ENCODE measurements around the gene FNDC3B.

The FNDC3B gene

DNA sequence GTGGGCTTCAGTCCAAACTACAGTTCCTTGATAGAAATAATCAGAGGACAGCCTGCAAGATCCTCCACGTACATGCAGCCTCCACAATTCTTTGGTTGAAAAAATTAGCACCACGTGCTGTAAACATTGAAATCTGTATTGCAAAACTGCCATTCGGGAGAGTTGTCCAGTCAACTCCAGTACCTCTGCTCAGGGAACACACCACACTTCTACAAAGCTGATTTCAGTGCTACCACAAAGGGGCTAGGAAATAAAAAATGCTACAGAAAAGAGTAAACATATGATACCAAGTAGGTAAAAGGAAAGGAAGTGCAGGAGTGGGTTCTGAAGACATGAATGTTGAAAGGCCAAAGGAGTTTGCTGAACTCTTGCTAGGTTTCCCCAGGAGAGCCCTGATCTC lies 368.5 kb downstream of the FNDC3B start:
- in situ Hi-C loops (cut with HindIII; ENCODE audit: low sequenced_read_pairs) = no loop called here
- no peak overlapping the region for H3K4me3 ChIP-seq (ENCODE audit: low read depth, low read length)
- TF ChIP-seq, protein P1, sequence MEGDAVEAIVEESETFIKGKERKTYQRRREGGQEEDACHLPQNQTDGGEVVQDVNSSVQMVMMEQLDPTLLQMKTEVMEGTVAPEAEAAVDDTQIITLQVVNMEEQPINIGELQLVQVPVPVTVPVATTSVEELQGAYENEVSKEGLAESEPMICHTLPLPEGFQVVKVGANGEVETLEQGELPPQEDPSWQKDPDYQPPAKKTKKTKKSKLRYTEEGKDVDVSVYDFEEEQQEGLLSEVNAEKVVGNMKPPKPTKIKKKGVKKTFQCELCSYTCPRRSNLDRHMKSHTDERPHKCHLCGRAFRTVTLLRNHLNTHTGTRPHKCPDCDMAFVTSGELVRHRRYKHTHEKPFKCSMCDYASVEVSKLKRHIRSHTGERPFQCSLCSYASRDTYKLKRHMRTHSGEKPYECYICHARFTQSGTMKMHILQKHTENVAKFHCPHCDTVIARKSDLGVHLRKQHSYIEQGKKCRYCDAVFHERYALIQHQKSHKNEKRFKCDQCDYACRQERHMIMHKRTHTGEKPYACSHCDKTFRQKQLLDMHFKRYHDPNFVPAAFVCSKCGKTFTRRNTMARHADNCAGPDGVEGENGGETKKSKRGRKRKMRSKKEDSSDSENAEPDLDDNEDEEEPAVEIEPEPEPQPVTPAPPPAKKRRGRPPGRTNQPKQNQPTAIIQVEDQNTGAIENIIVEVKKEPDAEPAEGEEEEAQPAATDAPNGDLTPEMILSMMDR (IDR thresholded peaks at IDR 0.05; ENCODE audit: low read depth, low read length, missing control alignments) = no peak
- DNase-seq (ENCODE audit: low read depth) = no peak

DNA sequence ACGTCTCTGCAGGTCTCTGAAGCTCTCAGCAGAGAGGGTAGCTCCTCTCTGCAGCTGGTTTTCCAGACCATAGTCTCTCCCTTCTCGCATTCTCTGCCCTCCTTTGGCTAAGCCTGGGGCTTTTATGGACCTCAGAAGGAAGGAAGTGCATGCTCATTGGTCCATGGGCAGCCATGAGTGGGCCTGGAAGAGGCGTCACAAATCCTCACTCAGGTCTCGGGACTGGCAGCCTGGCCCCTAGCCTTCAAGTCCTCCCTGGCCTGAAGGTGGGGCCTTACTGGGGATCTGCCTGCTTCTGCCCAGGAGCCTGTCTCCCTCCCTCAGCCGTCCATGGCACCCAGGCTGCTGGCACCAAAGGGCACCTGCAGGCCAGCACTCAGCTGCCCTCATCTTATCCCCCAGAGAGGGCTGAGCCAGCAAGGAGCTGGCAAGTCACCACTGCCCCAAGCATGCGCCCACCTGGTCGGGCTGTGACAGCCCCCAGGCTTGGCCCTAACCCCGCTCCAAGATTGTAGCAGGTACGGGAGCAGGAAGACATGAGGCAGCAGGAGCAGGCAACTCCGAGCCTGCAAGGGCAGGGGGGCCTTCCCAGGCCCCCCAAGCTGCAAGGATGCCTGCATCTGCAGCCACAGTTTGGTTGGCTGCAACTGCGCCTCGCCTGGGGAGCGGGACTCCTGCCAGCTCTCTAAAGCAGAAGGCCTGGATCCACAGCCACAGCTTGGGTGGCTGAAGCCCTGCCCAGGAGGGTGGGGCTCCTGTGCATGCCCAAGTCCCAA lies 371.5 kb downstream of the FNDC3B start:
- DNase-seq (ENCODE audit: low read depth) = no peak
- in situ Hi-C loops (cut with HindIII; ENCODE audit: low sequenced_read_pairs) = no loop called here
- no peak overlapping the region for H3K4me3 ChIP-seq (ENCODE audit: low read depth, low read length)
- TF ChIP-seq, protein P1 (IDR thresholded peaks at IDR 0.05; ENCODE audit: low read depth, low read length, missing control alignments) = no peak

DNA sequence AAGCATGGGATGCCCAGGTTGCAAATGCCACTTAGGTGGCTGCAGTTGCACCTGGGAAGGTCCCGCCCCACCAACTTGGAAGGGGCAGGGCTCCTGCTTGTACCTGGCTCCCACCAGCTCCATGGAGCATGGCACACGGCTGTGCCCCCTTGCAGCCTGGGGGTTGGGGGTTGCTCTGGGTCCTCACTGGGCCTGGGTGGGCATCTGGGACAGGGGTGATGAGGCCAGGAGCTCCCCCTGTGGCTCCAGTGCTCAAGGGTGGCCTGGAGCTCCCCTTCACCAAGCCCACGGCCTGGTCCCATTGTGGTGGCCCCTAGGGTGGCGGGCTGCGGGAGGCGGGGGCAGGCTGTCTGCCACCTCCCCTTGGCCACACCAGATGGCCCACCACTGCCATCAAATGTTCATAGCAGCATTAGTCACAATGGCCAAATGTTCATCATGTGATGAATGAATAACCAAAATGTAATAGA lies 372.1 kb downstream of the FNDC3B start:
- no peak for DNase-seq (ENCODE audit: low read depth)
- no peak overlapping the region for H3K4me3 ChIP-seq (ENCODE audit: low read depth, low read length)
- in situ Hi-C loops (cut with HindIII; ENCODE audit: low sequenced_read_pairs) = no loop called here
- TF ChIP-seq, protein P1 (IDR thresholded peaks at IDR 0.05; ENCODE audit: low read depth, low read length, missing control alignments) = no peak

DNA sequence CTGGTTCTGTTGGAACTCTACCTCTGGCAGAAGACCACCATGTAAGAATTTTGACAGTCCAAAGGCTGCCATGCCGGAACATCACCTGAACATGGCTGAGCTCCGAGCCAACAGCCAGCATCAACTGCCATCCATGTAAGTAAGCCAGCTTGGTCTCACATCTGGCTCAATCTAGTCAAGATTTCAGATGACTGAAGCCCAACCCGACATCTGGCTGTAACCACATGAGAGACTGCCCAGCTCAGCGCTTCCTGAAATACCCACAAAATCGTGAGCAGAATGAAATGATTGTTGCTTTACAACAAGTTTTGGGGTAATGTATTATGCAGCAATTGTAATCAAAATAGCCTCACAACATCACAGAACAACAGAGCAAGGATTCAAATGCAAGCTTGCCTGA lies 375.9 kb downstream of the FNDC3B start:
- TF ChIP-seq, protein P1 (IDR thresholded peaks at IDR 0.05; ENCODE audit: low read depth, low read length, missing control alignments) = no peak
- DNase-seq (ENCODE audit: low read depth) = no peak
- no peak overlapping the region for H3K4me3 ChIP-seq (ENCODE audit: low read depth, low read length)
- in situ Hi-C loops (cut with HindIII; ENCODE audit: low sequenced_read_pairs) = no loop called here

DNA sequence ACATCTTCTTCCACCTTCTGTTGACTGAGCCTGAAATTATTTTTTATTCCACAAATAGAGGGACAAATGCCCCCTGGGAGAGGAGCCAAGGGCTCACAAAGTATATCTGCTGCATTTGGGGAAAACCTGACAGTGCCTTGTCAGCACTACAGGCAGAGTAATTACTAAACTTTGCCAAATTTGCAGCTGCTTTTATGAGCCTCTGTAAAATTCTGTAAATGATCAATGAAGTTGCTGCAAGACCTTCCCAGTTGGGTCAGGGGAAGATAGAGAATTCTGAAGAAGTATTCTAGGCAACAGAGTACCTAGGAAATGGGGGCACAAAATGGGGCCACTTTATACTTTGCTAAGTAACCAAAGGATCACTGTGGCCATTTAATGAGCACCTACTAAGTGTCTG lies 398.3 kb downstream of the FNDC3B start:
- DNase-seq (ENCODE audit: low read depth) = no peak
- no peak overlapping the region for H3K4me3 ChIP-seq (ENCODE audit: low read depth, low read length)
- TF ChIP-seq, protein P1 (IDR thresholded peaks at IDR 0.05; ENCODE audit: low read depth, low read length, missing control alignments) = no peak
- in situ Hi-C loops (cut with HindIII; ENCODE audit: low sequenced_read_pairs) = no loop called here

DNA sequence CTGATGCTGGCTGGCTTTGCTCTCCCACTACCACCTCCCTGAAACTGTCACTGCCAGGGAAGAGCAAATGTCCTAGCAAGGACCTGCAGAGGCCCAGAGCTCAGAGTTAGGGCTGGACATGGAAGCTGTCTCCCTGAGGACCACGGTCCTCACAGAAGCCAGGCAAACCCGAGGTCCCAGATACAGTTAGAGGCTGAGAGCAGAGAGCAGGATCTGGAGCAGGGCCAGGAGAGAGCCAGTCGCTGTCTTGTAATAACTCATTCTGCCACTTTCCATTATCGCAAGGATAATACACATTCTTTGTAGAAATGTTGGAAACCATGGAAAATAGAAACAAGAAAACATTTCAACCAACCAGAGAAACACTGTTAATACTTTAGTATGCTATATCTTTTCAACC lies 398.8 kb downstream of the FNDC3B start:
- H3K4me3 ChIP-seq (ENCODE audit: low read depth, low read length) = no peak overlapping the region
- in situ Hi-C loops (cut with HindIII; ENCODE audit: low sequenced_read_pairs) = no loop called here
- DNase-seq (ENCODE audit: low read depth) = no peak
- TF ChIP-seq, protein P1 (IDR thresholded peaks at IDR 0.05; ENCODE audit: low read depth, low read length, missing control alignments) = no peak

All from astrocyte of the cerebellum (primary cell).